NCI-H2171 (cell line): ENCODE data around the gene CAMSAP1.
"Not testable (repeated sequence)": the region's sequence is repeated elsewhere in the genome, so short reads cannot be mapped to it uniquely, and the experiment has no call there.

Experiments
- DNase-seq: peaks from one replicate; lab custom pipeline; 2025; lab: John Stamatoyannopoulos, UW

CAMSAP1 gene

GRCh38 chr9:135920256-135920930, 13.0 kb upstream of the CAMSAP1 start:
- DNase-seq, result no peak

GRCh38 chr9:135919318-135919890, 12.1 kb upstream of the CAMSAP1 start:
- no peak for DNase-seq

- DNase-seq, result not testable (repeated sequence)
Measured at GRCh38 chr9:135916227-135916626, 8.9 kb upstream of the CAMSAP1 start.

GRCh38 chr9:135914921-135915320, 7.6 kb upstream of the CAMSAP1 start:
- no peak for DNase-seq

GRCh38 chr9:135911233-135911632, 3.9 kb upstream of the CAMSAP1 start:
- not testable (repeated sequence) for DNase-seq

- no peak for DNase-seq
Measured at GRCh38 chr9:135910757-135911156, 3.4 kb upstream of the CAMSAP1 start.

- DNase-seq, result no peak
Measured at GRCh38 chr9:135910216-135910615, 2.9 kb upstream of the CAMSAP1 start.

GRCh38 chr9:135909371-135909770, 2.0 kb upstream of the CAMSAP1 start:
- no peak for DNase-seq

GRCh38 chr9:135908754-135909204, 1.4 kb upstream of the CAMSAP1 start:
- DNase-seq, result no peak

GRCh38 chr9:135908093-135908753, 877 bp upstream of the CAMSAP1 start:
- DNase-seq, result no peak

- DNase-seq, result peak; percentile 50
Measured at GRCh38 chr9:135907006-135907430, 328 bp downstream of the CAMSAP1 start.

- no peak for DNase-seq
Measured at GRCh38 chr9:135906291-135907005, 898 bp downstream of the CAMSAP1 start.

- DNase-seq, result no peak
Measured at GRCh38 chr9:135905380-135906258, 1.7 kb downstream of the CAMSAP1 start.

- DNase-seq, result no peak
Measured at GRCh38 chr9:135903786-135904520, 3.4 kb downstream of the CAMSAP1 start.

- DNase-seq, result no peak
Measured at GRCh38 chr9:135903358-135903656, 4.0 kb downstream of the CAMSAP1 start.

GRCh38 chr9:135902655-135903357, 4.5 kb downstream of the CAMSAP1 start:
- no peak for DNase-seq

GRCh38 chr9:135901826-135902225, 5.5 kb downstream of the CAMSAP1 start:
- no peak for DNase-seq

- DNase-seq, result no peak
Measured at GRCh38 chr9:135901031-135901758, 6.2 kb downstream of the CAMSAP1 start.

- DNase-seq, result no peak
Measured at GRCh38 chr9:135898634-135899407, 8.5 kb downstream of the CAMSAP1 start.
